Measurements from ENCODE around the gene ASTL.

DNA sequence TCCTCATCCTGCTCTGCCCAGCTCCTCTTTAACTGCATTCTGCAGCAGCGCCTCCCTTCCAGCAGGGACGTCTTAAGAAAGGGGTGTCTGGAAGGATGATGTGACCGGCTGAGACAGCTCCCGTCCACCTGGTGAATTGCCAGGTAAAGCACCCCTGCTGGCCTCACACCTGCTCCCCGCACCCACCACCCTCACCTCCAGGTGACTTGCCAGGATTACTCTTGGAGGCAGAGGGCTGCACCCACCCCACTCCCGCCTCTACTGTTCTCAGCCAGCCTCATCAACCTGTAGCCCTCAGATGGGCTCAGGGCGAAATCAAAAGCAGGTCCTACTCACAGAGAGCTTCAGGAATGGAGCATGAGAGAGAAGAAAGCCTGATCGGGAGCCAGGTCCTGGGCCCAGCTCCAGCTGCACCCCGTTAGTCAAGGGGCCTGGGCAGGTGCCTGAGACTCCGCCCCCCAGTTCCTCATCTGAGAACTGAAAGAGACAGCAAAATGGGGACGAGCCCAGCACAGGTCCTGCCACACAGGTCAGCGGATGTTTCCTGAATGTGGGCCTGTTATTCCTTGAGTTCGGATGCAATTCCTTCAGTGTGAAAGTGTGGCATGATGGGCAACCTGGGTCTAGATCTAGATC is 27.6 kb downstream of the ASTL start:
- TF ChIP-seq, protein P1, sequence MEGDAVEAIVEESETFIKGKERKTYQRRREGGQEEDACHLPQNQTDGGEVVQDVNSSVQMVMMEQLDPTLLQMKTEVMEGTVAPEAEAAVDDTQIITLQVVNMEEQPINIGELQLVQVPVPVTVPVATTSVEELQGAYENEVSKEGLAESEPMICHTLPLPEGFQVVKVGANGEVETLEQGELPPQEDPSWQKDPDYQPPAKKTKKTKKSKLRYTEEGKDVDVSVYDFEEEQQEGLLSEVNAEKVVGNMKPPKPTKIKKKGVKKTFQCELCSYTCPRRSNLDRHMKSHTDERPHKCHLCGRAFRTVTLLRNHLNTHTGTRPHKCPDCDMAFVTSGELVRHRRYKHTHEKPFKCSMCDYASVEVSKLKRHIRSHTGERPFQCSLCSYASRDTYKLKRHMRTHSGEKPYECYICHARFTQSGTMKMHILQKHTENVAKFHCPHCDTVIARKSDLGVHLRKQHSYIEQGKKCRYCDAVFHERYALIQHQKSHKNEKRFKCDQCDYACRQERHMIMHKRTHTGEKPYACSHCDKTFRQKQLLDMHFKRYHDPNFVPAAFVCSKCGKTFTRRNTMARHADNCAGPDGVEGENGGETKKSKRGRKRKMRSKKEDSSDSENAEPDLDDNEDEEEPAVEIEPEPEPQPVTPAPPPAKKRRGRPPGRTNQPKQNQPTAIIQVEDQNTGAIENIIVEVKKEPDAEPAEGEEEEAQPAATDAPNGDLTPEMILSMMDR (conservative IDR thresholded peaks at IDR 0.05; ENCODE audit: low read depth, low read length), result no peak
- TF ChIP-seq EZH2 (IDR thresholded peaks at IDR 0.05; ENCODE audit: low read length, unreplicated experiment) (no peak), EZH2phosphoT487 (IDR thresholded peaks at IDR 0.05; ENCODE audit: borderline replicate concordance, low read length) (no peak)

Data from PC-3 (cell line).